Measurements from ENCODE around the gene GPR158. TPM values are rescaled to one million over a fixed set of nuclear protein-coding genes. Genes with fewer than 3 reads are reported as not detected.

The GPR158 gene, protein sequence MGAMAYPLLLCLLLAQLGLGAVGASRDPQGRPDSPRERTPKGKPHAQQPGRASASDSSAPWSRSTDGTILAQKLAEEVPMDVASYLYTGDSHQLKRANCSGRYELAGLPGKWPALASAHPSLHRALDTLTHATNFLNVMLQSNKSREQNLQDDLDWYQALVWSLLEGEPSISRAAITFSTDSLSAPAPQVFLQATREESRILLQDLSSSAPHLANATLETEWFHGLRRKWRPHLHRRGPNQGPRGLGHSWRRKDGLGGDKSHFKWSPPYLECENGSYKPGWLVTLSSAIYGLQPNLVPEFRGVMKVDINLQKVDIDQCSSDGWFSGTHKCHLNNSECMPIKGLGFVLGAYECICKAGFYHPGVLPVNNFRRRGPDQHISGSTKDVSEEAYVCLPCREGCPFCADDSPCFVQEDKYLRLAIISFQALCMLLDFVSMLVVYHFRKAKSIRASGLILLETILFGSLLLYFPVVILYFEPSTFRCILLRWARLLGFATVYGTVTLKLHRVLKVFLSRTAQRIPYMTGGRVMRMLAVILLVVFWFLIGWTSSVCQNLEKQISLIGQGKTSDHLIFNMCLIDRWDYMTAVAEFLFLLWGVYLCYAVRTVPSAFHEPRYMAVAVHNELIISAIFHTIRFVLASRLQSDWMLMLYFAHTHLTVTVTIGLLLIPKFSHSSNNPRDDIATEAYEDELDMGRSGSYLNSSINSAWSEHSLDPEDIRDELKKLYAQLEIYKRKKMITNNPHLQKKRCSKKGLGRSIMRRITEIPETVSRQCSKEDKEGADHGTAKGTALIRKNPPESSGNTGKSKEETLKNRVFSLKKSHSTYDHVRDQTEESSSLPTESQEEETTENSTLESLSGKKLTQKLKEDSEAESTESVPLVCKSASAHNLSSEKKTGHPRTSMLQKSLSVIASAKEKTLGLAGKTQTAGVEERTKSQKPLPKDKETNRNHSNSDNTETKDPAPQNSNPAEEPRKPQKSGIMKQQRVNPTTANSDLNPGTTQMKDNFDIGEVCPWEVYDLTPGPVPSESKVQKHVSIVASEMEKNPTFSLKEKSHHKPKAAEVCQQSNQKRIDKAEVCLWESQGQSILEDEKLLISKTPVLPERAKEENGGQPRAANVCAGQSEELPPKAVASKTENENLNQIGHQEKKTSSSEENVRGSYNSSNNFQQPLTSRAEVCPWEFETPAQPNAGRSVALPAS (N-terminal part only)
- under 1 TPM in 1 of 2 donors, not detected in 1; 0.97 TPM for total RNA-seq
- polyA plus RNA-seq: under 1 TPM in 1 of 2 donors, not detected in 1; 0.02 TPM
- long read RNA-seq, donor 1: 0 reads
- long read RNA-seq, donor 2: 0 reads
- long read RNA-seq, donor 3: 0 reads
- long read RNA-seq, donor 4: 0 reads
- long read RNA-seq, donor 5: 0 reads

DNA sequence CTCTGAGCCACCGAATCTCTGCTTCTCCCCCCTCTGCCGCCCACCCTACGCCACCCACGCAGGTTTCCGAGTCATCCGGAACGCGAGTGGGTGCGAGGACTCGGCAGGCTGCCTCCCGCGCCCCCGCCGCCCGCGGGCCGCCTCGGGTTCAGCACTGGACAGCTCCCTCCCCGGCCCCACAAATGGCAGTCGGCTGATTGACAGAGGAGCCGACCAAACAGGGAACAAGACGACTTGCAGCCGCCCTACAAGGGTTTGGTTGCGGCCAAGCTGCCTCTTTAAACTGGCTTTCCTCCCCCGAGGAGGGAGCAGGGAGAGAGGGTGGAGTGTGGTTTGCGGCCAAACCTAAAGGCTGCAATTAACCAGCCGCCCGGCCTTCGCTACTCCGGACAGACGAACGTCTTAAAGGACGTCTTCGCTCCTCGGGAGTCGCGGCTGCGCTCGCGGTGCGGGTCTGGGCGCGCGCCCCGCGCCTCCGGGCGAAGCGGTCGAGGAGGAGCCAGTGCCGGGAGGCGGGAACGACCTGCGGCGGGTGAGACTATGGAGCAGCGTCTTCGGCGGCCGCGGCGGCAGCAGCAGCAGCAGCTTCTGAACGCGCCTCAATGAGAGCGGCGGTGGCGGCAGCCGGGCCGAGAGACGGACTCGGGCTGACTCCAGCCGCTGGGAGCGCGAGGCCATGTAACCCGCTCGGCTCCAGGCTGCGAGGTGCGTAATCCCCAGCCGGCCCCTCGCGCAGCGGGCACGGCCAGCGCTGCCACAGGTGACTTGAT lies at the start of gene GPR158:
TSS of gene GPR158 (plus strand) at position 541 of the 770 bp plus-strand sequence. CDS start 420 bp downstream, outside the sequence.
- Histone ChIP-seq H3K4me1 (ENCODE audit: control insufficient read depth in 5 of 5, insufficient read depth in 5 of 5, low read length in 5 of 5) (peaks cover 0 to 18% (median 6%) of the 10 kb centered on the region in 5 donors), H3K36me3 (ENCODE audit: control insufficient read depth in 4 of 4, insufficient read depth in 4 of 4, low read length in 4 of 4) (no peaks in the 10 kb centered on the region), H3K9me3 (ENCODE audit: control insufficient read depth in 4 of 4, insufficient read depth in 3 of 4, low read length in 3 of 4) (peaks cover 0 to 12% (median 0%) of the 10 kb centered on the region in 4 donors), H3K27me3 (ENCODE audit: control insufficient read depth in 3 of 3, insufficient read depth in 3 of 3, low read length in 2 of 3) (peaks cover 6 to 31% (median 31%) of the 10 kb centered on the region in 3 donors), H3K4me3 (peak within 1 kb of the TSS; percentile 42), H3K9ac (ENCODE audit: insufficient read depth in 1 of 2, low read length in 2 of 2) (no peak within 1 kb of the TSS), H3K27ac (ENCODE audit: low read depth in 1 of 2, low read length in 1 of 2) (no peak within 1 kb of the TSS)
- TF ChIP-seq, protein P1, sequence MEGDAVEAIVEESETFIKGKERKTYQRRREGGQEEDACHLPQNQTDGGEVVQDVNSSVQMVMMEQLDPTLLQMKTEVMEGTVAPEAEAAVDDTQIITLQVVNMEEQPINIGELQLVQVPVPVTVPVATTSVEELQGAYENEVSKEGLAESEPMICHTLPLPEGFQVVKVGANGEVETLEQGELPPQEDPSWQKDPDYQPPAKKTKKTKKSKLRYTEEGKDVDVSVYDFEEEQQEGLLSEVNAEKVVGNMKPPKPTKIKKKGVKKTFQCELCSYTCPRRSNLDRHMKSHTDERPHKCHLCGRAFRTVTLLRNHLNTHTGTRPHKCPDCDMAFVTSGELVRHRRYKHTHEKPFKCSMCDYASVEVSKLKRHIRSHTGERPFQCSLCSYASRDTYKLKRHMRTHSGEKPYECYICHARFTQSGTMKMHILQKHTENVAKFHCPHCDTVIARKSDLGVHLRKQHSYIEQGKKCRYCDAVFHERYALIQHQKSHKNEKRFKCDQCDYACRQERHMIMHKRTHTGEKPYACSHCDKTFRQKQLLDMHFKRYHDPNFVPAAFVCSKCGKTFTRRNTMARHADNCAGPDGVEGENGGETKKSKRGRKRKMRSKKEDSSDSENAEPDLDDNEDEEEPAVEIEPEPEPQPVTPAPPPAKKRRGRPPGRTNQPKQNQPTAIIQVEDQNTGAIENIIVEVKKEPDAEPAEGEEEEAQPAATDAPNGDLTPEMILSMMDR (IDR thresholded peaks at IDR 0.05; ENCODE audit: control extremely low read depth, extremely low read depth): no peak
- ATAC-seq (ENCODE audit: insufficient read depth, low FRiP score): peak; percentile 91
- peak; percentile 94 to 98 (median 96) for DNase-seq
- 1 to 4% methylated on average over 83 of the region's 83 CpGs for WGBS, 2 donors

DNA sequence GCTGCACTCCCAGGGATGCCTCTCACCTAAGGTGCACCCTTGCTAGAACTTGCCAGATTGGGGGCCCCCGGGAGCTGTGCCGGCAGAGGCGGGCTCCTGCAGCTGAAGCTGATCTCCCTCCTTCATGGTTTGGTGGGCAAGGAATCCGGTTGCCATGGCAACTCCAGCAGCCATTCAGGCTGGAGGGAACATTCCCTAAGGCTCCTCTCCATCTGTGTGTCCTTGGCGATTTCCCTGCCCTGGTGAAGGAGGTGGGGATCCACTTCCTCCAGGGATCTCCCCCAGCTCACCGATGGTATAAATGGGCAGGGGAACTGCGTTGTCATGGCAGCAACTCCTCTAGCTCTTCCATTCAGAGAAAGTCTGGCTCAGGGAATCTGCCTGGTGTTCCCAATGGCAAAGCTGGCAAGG lies 49.6 kb upstream of the GPR158 start:
- Histone ChIP-seq H3K36me3 (ENCODE audit: control insufficient read depth in 4 of 4, insufficient read depth in 4 of 4, low read length in 4 of 4) (no peaks in the 10 kb centered on the region), H3K9ac (ENCODE audit: insufficient read depth in 1 of 2, low read length in 2 of 2) (no peak overlapping the region), H3K27ac (ENCODE audit: low read depth in 1 of 2, low read length in 1 of 2) (no peak overlapping the region), H3K9me3 (ENCODE audit: control insufficient read depth in 4 of 4, insufficient read depth in 3 of 4, low read length in 3 of 4) (peaks cover 0 to 3% (median 0%) of the 10 kb centered on the region in 4 donors), H3K27me3 (ENCODE audit: control insufficient read depth in 3 of 3, insufficient read depth in 3 of 3, low read length in 2 of 3) (no peaks in the 10 kb centered on the region), H3K4me3 (no peak overlapping the region), H3K4me1 (ENCODE audit: control insufficient read depth in 5 of 5, insufficient read depth in 5 of 5, low read length in 5 of 5) (no peaks in the 10 kb centered on the region)
- WGBS, 2 donors: 46 to 51% methylated on average over 7 of the region's 7 CpGs
- TF ChIP-seq, protein P1 (IDR thresholded peaks at IDR 0.05; ENCODE audit: control extremely low read depth, extremely low read depth): no peak
- ATAC-seq (ENCODE audit: insufficient read depth, low FRiP score) (no peak), DNase-seq (no peak)

DNA sequence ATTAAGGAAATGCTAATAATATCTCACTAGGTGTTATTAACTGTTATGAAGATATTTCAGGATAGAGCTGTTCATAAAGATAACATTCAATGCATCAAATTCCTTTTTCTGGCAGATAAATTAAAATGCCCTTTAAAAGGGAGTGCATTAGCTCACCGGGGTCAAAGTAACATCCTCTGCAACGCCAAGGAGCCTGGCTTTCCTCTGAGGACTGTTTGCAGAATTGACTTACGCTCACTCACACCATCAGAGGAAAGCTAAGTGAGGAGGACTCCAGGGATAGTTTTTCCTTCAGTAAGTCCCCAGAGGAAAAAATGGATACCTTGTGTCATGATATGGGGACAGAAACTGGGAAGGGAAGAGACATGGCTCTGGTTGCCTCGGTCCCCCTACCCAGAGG lies 45.2 kb upstream of the GPR158 start:
- H3K4me3 ChIP-seq: no peak overlapping the region
- H3K27ac ChIP-seq (ENCODE audit: low read depth in 1 of 2, low read length in 1 of 2): no peak overlapping the region
- no peaks in the 10 kb centered on the region for H3K36me3 ChIP-seq (ENCODE audit: control insufficient read depth in 4 of 4, insufficient read depth in 4 of 4, low read length in 4 of 4)
- H3K27me3 ChIP-seq (ENCODE audit: control insufficient read depth in 3 of 3, insufficient read depth in 3 of 3, low read length in 2 of 3): no peaks in the 10 kb centered on the region
- no peaks in the 10 kb centered on the region for H3K4me1 ChIP-seq (ENCODE audit: control insufficient read depth in 5 of 5, insufficient read depth in 5 of 5, low read length in 5 of 5)
- TF ChIP-seq, protein P1 (IDR thresholded peaks at IDR 0.05; ENCODE audit: control extremely low read depth, extremely low read depth): no peak
- peaks cover 0 to 2% (median 0%) of the 10 kb centered on the region in 4 donors for H3K9me3 ChIP-seq (ENCODE audit: control insufficient read depth in 4 of 4, insufficient read depth in 3 of 4, low read length in 3 of 4)
- ATAC-seq (ENCODE audit: insufficient read depth, low FRiP score) (no peak), DNase-seq (no peak)
- 61 to 80% methylated on average over 4 of the region's 4 CpGs for WGBS, 2 donors
- H3K9ac ChIP-seq (ENCODE audit: insufficient read depth in 1 of 2, low read length in 2 of 2): no peak overlapping the region

All from lung (tissue), 16 donors.